Neural crest cell (in vitro differentiated cells): ENCODE measurements around the gene MCC. TPM values are rescaled to one million over a fixed set of nuclear protein-coding genes. Genes with fewer than 3 reads are reported as not detected.
A peak's percentile ranks its signal among the peaks of the same experiment; 100 is the strongest.

Experiments
- DNase-seq: peaks from one replicate; pipeline ENCODE4 v3.0.0; 2021; ENCODE audit warnings: low read depth, mixed read lengths, low spot score
- H3K27ac Mint-ChIP-seq: one replicate; pipeline ENCODE4 v1.8.0; 2021; ENCODE audit warnings: mild to moderate bottlenecking, mixed read lengths; ENCODE audit not compliant: unreplicated experiment
- H3K27me3 Mint-ChIP-seq: 2 replicates; pipeline ENCODE4 v1.8.0; 2021; ENCODE audit warnings: low read depth, mild to moderate bottlenecking, mixed read lengths
- H3K36me3 Mint-ChIP-seq: 2 replicates; pipeline ENCODE4 v1.8.0; 2021; ENCODE audit warnings: low read depth, mild to moderate bottlenecking, mixed read lengths
- H3K4me1 Mint-ChIP-seq: 2 replicates; pipeline ENCODE4 v1.8.0; 2021; ENCODE audit warnings: mixed read lengths
- H3K4me3 Mint-ChIP-seq: one replicate; pipeline ENCODE4 v1.8.0; 2021; ENCODE audit warnings: mild to moderate bottlenecking, mixed read lengths
- H3K9me3 Mint-ChIP-seq: 2 replicates; pipeline ENCODE4 v1.8.0; 2021; ENCODE audit warnings: mixed read lengths
- CTCF ChIP-seq: fragments of 200-600 bp; sonication (generic); conservative IDR thresholded peaks from 2 replicates; pipeline ENCODE4 v1.5.0; 2021; ENCODE audit warnings: antibody characterized with exemption, mild to moderate bottlenecking
- total RNA-seq: library from RNA; stranded (reverse); gene quantifications from 2 replicates; pipeline ENCODE4 v1.2.1, GENCODE V29; 2021

MCC gene
- total RNA-seq, 1 donor from 2014 or later, result 10.8 TPM

GRCh38 chr5:112977440-112977861 is 510.8 kb downstream of the MCC start:
- no peak for TF ChIP-seq CTCF
- Mint-ChIP-seq H3K4me1 (peaks cover 46% of the 10 kb centered on the region), H3K27ac (peak overlapping the region; percentile 98), H3K27me3 (no peaks in the 10 kb centered on the region), H3K4me3 (peak overlapping the region; percentile 97), H3K36me3 (peaks cover 4% of the 10 kb centered on the region), H3K9me3 (no peaks in the 10 kb centered on the region)
- no peak for DNase-seq

- no peak for TF ChIP-seq CTCF
- Mint-ChIP-seq H3K27ac (peak within 1 kb of the TSS; percentile 98), H3K27me3 (no peaks in the 10 kb centered on the region), H3K4me3 (peak within 1 kb of the TSS; percentile 97), H3K9me3 (no peaks in the 10 kb centered on the region), H3K36me3 (no peaks in the 10 kb centered on the region), H3K4me1 (peaks cover 41% of the 10 kb centered on the region)
- peak; percentile 85 for DNase-seq
Observed at GRCh38 chr5:112976432-112977309, 511.6 kb downstream of the MCC start, which contains the start of gene DCP2. Gene DCP2, plus strand, starts transcription at chr5:112976798. Its CDS starts 136 bp downstream, at chr5:112976934.

- no peaks in the 10 kb centered on the region for H3K27me3 Mint-ChIP-seq
- TF ChIP-seq CTCF, result no peak
- H3K9me3 Mint-ChIP-seq, result no peaks in the 10 kb centered on the region
- peak overlapping the region; percentile 53 for H3K27ac Mint-ChIP-seq
- H3K4me1 Mint-ChIP-seq, result peaks cover 41% of the 10 kb centered on the region
- no peaks in the 10 kb centered on the region for H3K36me3 Mint-ChIP-seq
- DNase-seq, result peak; percentile 5
- H3K4me3 Mint-ChIP-seq, result peak overlapping the region; percentile 97
Observed at GRCh38 chr5:112975721-112976431, 512.4 kb downstream of the MCC start.

- Mint-ChIP-seq H3K9me3 (no peaks in the 10 kb centered on the region), H3K4me3 (no peak overlapping the region), H3K4me1 (peaks cover 36% of the 10 kb centered on the region), H3K36me3 (no peaks in the 10 kb centered on the region), H3K27ac (no peak overlapping the region), H3K27me3 (no peaks in the 10 kb centered on the region)
- no peak for DNase-seq
- no peak for TF ChIP-seq CTCF
Observed at GRCh38 chr5:112974901-112975300, 513.4 kb downstream of the MCC start.

GRCh38 chr5:112973904-112974303 is 514.3 kb downstream of the MCC start:
- H3K27me3 Mint-ChIP-seq, result no peaks in the 10 kb centered on the region
- no peak for TF ChIP-seq CTCF
- no peak overlapping the region for H3K4me3 Mint-ChIP-seq
- H3K27ac Mint-ChIP-seq, result peak overlapping the region; percentile 15
- no peak for DNase-seq
- no peaks in the 10 kb centered on the region for H3K36me3 Mint-ChIP-seq
- H3K4me1 Mint-ChIP-seq, result peaks cover 37% of the 10 kb centered on the region
- H3K9me3 Mint-ChIP-seq, result no peaks in the 10 kb centered on the region
